Keratinocyte (primary cell): Measurements from ENCODE around the gene SNX2.

Experiments used
- CTCF ChIP-seq, 3 experiments: IDR thresholded peaks in 1 of 3; conservative IDR thresholded peaks in 1 of 3; optimal IDR thresholded peaks in 1 of 3; 2 replicates in 2 of 3; 3 replicates in 1 of 3; pipeline versions ENCODE3 to v1.5.1; 2011; ENCODE audit warnings: low read length in 3 of 3, mild to moderate bottlenecking in 3 of 3, moderate library complexity in 2 of 3, control low read depth in 1 of 3, inconsistent platforms in 1 of 3; ENCODE audit not compliant: insufficient read depth in 2 of 3; ENCODE audit errors: extremely low read depth in 1 of 3
- EZH2 ChIP-seq: IDR thresholded peaks from one replicate; pipeline ENCODE4 v1.6.1; 2012; ENCODE audit warnings: inconsistent platforms, mild to moderate bottlenecking, low read length, moderate library complexity

- no peak for TF ChIP-seq CTCF (optimal IDR thresholded peaks at IDR 0.05 in 1 of 3, IDR thresholded peaks at IDR 0.05 in 1 of 3, conservative IDR thresholded peaks at IDR 0.05 in 1 of 3; ENCODE audit: extremely low read depth in 1 of 3, insufficient read depth in 2 of 3, low read length in 3 of 3)
- no peak for TF ChIP-seq EZH2
These were observed 8.8 kb upstream of the SNX2 start for GRCh38 chr5:122766130-122766529.
